ENCODE results near the gene NMUR2.

The NMUR2 gene, protein sequence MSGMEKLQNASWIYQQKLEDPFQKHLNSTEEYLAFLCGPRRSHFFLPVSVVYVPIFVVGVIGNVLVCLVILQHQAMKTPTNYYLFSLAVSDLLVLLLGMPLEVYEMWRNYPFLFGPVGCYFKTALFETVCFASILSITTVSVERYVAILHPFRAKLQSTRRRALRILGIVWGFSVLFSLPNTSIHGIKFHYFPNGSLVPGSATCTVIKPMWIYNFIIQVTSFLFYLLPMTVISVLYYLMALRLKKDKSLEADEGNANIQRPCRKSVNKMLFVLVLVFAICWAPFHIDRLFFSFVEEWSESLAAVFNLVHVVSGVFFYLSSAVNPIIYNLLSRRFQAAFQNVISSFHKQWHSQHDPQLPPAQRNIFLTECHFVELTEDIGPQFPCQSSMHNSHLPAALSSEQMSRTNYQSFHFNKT

GRCh38 chr5:152405145-152405544 lies at the start of gene NMUR2:
TSS of gene NMUR2 (minus strand) at chr5:152405279. CDS start at chr5:152405113, 166 bp downstream.
- no peak for DNase-seq

DNA sequence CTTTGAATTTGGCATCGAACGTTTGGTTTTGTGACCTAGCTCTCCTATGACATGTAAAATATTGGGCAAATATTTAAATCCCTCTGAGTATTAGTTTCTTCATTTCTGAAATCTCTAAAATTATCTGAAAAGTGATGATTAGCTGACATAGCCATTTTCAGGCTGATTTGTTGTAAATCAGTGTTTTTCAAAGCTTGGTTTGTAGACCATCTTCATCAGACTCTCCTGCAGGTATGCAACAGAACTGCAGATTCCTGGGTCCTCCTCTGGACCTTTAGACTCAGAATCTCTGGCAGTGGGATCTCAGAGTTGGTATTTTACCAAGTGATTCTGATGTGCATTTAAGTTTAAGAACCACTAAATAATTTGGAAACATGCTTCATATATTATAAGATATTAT lies 38.9 kb upstream of the NMUR2 start:
- no peak for DNase-seq

GRCh38 chr5:152439791-152440190 lies 34.7 kb upstream of the NMUR2 start:
- no peak for DNase-seq

DNA sequence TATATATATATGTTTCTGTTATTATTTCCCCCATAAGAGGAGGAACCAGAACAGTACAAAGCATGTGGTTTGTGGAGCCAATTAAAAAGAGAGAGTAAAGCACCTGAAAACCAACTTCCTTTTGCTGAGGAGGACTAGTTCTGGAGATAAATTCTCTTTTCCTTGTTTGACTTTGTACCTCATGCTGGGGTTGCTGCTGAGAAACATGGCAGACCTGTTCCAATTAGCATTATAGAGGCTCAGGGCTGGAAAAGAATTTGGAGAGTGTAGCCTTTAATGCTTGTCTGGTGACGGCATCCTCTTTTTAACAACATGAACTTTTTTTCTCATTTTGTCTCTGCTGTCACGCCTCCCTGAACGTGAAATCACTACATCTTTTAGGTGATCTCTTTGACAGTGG lies 32.8 kb upstream of the NMUR2 start:
- DNase-seq = no peak

DNA sequence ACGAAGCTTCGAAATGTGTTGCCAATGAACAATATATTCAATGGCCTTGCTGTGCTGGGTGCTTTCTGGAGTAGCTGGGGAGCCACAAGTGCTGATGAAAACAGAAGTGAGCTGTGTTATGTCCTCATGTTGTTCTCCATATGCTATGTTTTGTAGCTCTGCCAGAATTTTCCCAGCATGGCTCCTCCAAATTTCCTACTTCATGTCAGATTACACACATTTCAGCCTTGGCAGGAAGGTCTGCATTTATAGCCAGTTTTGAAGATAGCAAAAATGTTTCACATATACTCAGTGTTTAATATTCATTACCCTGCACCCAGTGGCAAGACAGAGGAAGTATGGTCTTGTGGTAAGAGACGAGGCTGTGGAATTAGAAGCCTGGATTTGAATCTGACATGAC lies 22.6 kb upstream of the NMUR2 start:
- no peak for DNase-seq

- DNase-seq = no peak
These were observed 20.0 kb upstream of the NMUR2 start for GRCh38 chr5:152425083-152425482.

DNA sequence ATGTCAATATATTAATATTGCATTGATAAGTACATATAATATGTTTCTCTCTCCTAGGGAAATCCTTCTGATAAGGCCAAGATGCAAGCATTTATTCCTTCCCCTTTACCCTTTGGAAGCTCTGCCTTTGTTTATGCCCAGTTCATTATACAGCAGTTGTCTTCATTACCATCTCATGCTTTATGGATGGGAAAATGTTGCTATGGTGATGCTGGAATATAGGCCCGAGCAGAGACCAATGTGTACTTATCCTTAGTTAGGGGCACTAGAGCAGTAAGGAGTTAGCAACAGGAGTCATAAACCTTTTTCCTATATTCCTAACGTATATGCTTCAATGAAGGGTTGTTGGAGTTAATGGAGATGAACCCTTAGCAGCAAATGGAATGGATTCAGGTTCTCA lies 19.4 kb upstream of the NMUR2 start:
- no peak for DNase-seq

DNA sequence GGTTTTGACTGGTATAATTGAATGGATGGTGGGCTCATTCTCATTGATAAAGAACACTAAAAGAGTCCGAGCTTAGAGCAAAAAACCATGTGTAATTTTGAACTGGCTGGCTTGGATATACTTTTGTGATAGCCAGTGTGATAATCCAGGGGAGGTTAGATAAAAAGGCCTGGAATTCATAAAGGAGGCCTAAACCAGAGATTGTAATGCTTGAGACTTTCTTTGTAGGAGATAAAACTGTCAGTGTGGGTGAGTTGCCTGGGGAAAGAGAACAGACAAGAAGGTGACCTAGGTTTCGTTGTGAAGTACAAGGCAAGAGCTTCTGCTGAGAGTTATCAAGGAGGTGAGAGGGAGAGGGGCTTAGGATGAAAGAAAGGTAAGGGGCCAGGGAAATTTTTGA lies 17.0 kb upstream of the NMUR2 start:
- no peak for DNase-seq

DNA sequence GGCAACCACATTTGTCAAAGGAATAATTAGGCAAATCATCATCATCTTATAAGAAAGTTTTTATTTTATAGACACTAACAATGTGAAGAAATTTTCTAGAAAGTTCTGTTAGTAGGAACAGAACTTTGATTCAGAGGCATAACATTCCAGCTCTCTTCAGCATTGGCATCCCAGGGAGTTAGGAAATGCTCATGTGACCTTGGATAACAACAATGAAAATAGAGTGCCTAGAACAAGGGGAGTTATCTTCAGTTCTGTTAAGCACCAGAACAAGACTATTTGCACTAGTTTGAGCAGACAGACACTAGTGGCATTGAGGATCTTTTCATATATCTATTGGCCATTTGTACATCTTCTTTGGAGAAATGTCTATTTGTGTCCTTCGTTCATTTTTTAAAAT lies 7.0 kb upstream of the NMUR2 start:
- DNase-seq = no peak

DNA sequence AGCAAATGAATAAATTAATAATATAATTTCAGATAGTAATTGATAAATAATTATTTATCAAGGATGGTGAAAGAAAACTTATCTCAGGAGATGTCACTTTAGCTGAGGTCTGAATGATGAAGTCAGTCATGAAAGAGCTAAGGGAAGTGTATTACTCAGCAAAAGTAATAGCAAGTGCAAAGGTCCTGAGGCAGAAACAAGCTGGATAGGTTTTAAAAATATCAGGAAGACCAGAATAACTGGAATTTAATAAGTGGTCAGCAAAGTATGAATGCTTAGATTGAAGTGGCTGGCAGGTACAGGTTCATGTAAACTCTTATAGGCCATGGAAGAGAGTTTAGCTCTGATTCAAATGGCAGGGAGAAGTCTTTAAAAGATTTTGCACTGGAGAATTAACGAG lies 1.0 kb upstream of the NMUR2 start:
- DNase-seq = no peak

- no peak for DNase-seq
These were observed 585 bp downstream of the NMUR2 start for GRCh38 chr5:152404494-152404893.

- DNase-seq = no peak
These were observed 2.0 kb downstream of the NMUR2 start for GRCh38 chr5:152403046-152403445.

- no peak for DNase-seq
These were observed 4.2 kb downstream of the NMUR2 start for GRCh38 chr5:152400846-152401245.

GRCh38 chr5:152397581-152397980 lies 7.5 kb downstream of the NMUR2 start:
- no peak for DNase-seq

DNA sequence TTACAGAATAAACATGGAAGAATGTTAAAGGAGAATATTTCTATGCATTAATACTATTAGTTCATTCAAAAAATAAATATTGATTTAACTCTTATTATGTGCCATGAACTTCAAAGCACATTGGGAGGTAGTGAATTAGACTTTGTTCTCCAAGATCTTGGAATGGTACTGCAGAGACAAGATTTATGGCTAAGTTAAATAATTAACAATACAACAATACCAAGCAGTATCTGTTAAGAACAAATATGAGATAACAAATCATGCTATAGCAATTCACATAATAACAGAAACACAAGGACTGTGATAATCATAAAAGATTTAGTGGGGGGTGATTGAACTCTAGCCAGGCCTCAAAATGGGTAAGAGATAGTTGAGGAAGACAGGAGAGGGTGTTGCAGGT lies 11.6 kb downstream of the NMUR2 start:
- DNase-seq = no peak

GRCh38 chr5:152389208-152389849 lies 15.8 kb downstream of the NMUR2 start:
- DNase-seq = no peak

GRCh38 chr5:152388610-152389009 lies 16.5 kb downstream of the NMUR2 start:
- DNase-seq = no peak

DNA sequence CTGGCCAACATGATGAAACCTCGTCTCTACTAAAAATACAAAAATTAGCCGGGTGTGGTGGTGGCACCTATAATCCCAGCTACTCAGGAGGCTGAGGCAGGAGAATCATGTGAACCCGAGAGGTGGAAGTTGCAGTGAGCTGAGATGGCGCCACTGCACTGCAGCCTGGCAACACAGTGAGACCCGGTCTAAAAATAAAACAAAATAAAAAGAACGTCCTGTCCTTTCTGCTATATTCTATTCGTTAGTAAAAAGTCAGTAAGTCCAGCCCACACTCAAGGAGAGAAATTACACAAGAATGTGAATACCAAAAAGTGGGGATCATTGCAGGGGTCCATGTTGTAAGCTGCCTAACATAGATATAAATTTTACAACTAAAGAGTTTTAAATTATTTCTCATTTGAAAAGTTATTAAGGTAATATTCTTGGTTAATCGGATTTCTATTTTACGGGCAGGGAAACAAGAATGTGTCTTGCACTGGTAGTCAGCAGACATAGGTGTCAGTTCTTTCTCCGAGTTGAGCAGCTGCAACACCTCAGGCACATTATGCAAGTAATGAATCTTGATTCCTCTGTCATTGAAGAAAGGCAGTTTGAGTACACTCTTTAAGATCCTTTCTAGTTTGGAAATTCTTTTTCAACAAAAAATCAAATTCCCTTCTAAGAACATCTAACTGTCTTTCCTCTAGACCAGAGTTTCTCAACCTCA lies 24.5 kb downstream of the NMUR2 start:
- no peak for DNase-seq

DNA sequence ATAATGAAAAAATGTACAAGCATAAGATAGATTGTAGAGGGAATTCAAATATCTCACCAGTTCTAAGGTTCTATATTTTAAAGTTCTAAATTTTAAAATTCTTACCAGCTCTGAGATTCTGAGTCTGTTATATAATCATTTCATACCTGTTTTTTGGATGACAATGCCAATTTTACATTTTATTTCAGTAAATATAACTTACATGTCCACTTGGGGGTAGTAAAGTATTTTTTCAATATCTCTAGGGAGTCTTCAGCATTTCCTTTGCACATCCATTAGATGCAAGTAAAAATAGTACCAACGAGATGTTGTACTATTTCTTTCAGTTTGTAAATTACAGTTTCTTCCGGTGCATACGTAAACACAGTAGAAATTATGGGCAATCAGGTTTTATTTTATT lies 25.7 kb downstream of the NMUR2 start:
- no peak for DNase-seq

DNA sequence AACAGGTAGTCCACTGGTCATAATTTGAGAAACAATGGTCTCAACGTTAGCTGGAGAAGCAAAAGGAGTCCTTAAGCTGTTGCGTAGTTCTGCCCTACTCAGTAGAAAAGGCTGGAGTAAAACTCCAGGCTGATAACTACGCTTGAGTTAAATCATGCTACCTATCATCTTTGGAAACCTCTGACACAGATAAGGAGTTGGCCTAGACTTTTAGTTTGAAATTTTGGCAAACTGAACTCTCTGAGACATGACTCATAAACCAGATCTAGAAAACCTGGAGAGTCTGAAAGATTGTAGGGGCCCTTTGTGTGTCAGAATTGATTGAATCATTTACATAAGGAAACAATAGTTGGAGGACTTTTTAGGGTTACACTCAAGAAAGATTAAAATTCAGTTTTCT lies 26.3 kb downstream of the NMUR2 start:
- no peak for DNase-seq

DNA sequence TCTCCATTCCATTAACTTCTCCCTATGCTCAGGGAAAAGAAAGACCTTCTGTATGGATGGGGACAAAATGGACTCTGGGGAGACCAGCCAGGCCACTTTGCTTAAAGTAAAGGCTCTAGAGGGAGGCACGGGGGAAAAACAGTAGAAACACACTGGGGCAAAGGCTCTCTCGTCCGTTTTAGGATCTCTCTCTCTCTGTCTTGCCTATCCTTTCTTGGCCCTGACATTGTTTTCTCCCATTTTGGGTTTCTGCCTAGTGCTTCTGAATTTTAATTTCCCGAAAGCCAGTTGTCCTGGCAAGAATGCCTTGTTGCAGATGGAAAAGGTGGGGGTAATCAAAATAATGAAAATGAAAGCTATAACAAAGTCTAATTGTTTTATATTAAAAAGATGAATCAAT lies 28.2 kb downstream of the NMUR2 start:
- DNase-seq = no peak

DNA sequence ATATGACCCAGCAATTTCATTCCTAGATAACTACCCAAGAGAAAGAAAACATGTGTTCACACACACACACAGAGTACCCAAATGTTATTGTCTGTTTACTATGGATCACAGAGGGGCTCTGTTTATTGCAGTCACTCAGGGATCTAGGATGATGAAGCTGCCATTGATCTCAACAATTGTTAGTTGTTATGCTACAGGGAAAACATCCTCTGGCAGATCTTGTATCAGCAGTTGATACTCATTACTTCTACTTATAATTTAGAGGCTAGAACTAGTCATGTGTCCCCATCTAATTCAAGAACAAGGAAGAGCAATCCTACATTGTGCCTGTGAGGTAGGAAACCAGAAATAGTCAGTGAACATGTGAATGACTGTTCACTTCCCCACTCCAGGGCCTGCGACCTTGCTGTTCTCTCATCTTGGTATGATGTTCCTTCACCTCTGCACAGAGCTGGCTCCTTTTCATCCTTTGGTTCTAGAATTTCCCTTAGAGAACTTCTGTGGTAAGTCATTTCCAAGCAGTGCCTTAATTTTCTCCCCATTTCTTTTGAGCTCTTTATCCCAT lies 30.3 kb downstream of the NMUR2 start:
- DNase-seq = no peak

DNA sequence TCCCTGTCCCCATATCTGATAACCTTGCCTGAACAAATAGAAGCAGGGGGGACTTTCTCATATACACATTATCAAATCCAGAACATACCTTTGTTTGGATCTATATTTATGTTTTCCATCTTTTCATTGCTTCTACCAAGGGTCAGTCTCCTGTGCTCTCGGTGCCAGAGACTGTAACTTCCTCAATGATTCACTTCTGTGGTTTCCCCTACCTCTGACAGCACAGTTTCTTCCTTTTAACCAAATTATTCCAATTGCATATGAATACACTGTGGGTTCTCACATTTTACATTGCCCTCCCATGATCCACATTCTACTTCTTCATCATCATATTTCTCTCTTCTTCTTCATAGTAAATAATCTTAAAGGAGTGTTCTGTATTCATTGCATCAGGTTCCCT lies 32.2 kb downstream of the NMUR2 start:
- DNase-seq = no peak

DNA sequence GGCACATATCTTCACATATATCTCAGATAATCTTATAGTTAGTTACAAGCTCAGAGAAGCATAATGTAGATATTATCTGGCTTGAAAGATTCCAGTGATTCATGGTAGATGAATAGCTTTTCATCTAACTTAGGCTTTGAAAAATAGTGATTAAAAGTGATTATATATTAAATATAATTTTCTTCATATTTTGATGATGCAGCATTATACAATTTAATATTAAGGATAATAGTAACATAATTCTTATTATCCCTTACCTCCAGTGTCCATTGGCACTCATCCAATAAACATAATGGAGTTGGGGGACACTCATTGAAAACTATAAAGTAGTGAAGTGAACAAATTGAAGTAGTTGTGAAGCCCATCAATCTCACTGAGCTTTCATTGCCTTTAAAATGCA lies 35.8 kb downstream of the NMUR2 start:
- no peak for DNase-seq

Measured in HCEC 1CT (cell line).